Measurements from ENCODE around the gene UPK3B. TPM values are rescaled to one million over a fixed set of nuclear protein-coding genes. Genes with fewer than 3 reads are reported as not detected.
A peak's percentile ranks its signal among the peaks of the same experiment; 100 is the strongest.
"Not testable (repeated sequence)": the region's sequence is repeated elsewhere in the genome, so short reads cannot be mapped to it uniquely, and the experiment has no call there.

The UPK3B gene
- total RNA-seq, 2 experiments from 2014 or later = 1.2 to 1.4 TPM

GRCh38 chr7:76479628-76480027 lies 30.7 kb upstream of the UPK3B start:
- H3K36me3 ChIP-seq (ENCODE audit: insufficient read depth, low read length); H3K4me3 ChIP-seq (ENCODE audit: low read depth, low read length, poor library complexity, severe bottlenecking); H3K9me3 ChIP-seq (ENCODE audit: low read length); BruUV-seq (replicated peaks); intact Hi-C loops (cut with micrococcal nuclease; ENCODE audit: unreplicated experiment); CTCF ChIA-PET (ENCODE audit: unreplicated experiment); POLR2A ChIA-PET; H3K4me2 ChIP-seq (ENCODE audit: low read length); H3K4me1 ChIP-seq (ENCODE audit: insufficient read depth, low read length, poor library complexity, severe bottlenecking); H2AFZ ChIP-seq (ENCODE audit: low read length); H3K9me2 ChIP-seq (ENCODE audit: insufficient read depth, low read length); DNase-seq (ENCODE audit: low spot score); H3K79me2 ChIP-seq (ENCODE audit: insufficient read depth, low read depth, low read length); H4K20me1 ChIP-seq (ENCODE audit: insufficient read depth, low read length); H3K27ac ChIP-seq (ENCODE audit: low read depth, low read length, poor library complexity, severe bottlenecking): not testable (repeated sequence)

- H3K9me3 ChIP-seq (ENCODE audit: low read length); intact Hi-C loops (cut with micrococcal nuclease; ENCODE audit: unreplicated experiment); BruUV-seq (replicated peaks): not testable (repeated sequence)
These were observed 29.7 kb upstream of the UPK3B start for GRCh38 chr7:76480403-76481253.

GRCh38 chr7:76482660-76483059 lies 27.7 kb upstream of the UPK3B start:
- H3K4me1 ChIP-seq (ENCODE audit: insufficient read depth, low read length, poor library complexity, severe bottlenecking); H3K79me2 ChIP-seq (ENCODE audit: insufficient read depth, low read depth, low read length); intact Hi-C loops (cut with micrococcal nuclease; ENCODE audit: unreplicated experiment); H3K9me2 ChIP-seq (ENCODE audit: insufficient read depth, low read length); DNase-seq (ENCODE audit: low spot score); H3K27ac ChIP-seq (ENCODE audit: low read depth, low read length, poor library complexity, severe bottlenecking); H4K20me1 ChIP-seq (ENCODE audit: insufficient read depth, low read length); H3K4me3 ChIP-seq (ENCODE audit: low read depth, low read length, poor library complexity, severe bottlenecking); H2AFZ ChIP-seq (ENCODE audit: low read length); H3K9me3 ChIP-seq (ENCODE audit: low read length); H3K4me2 ChIP-seq (ENCODE audit: low read length); POLR2A ChIA-PET; H3K36me3 ChIP-seq (ENCODE audit: insufficient read depth, low read length); BruUV-seq (replicated peaks); CTCF ChIA-PET (ENCODE audit: unreplicated experiment): not testable (repeated sequence)

More at GRCh38 chr7:76480403-76481253, 29.7 kb upstream of the UPK3B start:
- H3K4me2 ChIP-seq (ENCODE audit: low read length); H3K4me3 ChIP-seq (ENCODE audit: low read depth, low read length, poor library complexity, severe bottlenecking); POLR2A ChIA-PET; H3K36me3 ChIP-seq (ENCODE audit: insufficient read depth, low read length); H3K79me2 ChIP-seq (ENCODE audit: insufficient read depth, low read depth, low read length); H3K4me1 ChIP-seq (ENCODE audit: insufficient read depth, low read length, poor library complexity, severe bottlenecking); H3K9me2 ChIP-seq (ENCODE audit: insufficient read depth, low read length); CTCF ChIA-PET (ENCODE audit: unreplicated experiment); H4K20me1 ChIP-seq (ENCODE audit: insufficient read depth, low read length); H2AFZ ChIP-seq (ENCODE audit: low read length); H3K27ac ChIP-seq (ENCODE audit: low read depth, low read length, poor library complexity, severe bottlenecking); DNase-seq (ENCODE audit: low spot score): not testable (repeated sequence)

GRCh38 chr7:76483081-76483480 lies 27.3 kb upstream of the UPK3B start:
- H3K36me3 ChIP-seq (ENCODE audit: insufficient read depth, low read length); H3K4me2 ChIP-seq (ENCODE audit: low read length); H3K4me3 ChIP-seq (ENCODE audit: low read depth, low read length, poor library complexity, severe bottlenecking); H3K9me2 ChIP-seq (ENCODE audit: insufficient read depth, low read length); H3K4me1 ChIP-seq (ENCODE audit: insufficient read depth, low read length, poor library complexity, severe bottlenecking); H3K79me2 ChIP-seq (ENCODE audit: insufficient read depth, low read depth, low read length); H3K27ac ChIP-seq (ENCODE audit: low read depth, low read length, poor library complexity, severe bottlenecking); H3K9me3 ChIP-seq (ENCODE audit: low read length); BruUV-seq (replicated peaks); DNase-seq (ENCODE audit: low spot score); H2AFZ ChIP-seq (ENCODE audit: low read length); CTCF ChIA-PET (ENCODE audit: unreplicated experiment); H4K20me1 ChIP-seq (ENCODE audit: insufficient read depth, low read length); intact Hi-C loops (cut with micrococcal nuclease; ENCODE audit: unreplicated experiment); POLR2A ChIA-PET: not testable (repeated sequence)

- DNase-seq (ENCODE audit: low spot score); H3K36me3 ChIP-seq (ENCODE audit: insufficient read depth, low read length); BruUV-seq (replicated peaks); H3K79me2 ChIP-seq (ENCODE audit: insufficient read depth, low read depth, low read length); CTCF ChIA-PET (ENCODE audit: unreplicated experiment); H3K9me2 ChIP-seq (ENCODE audit: insufficient read depth, low read length); H3K4me2 ChIP-seq (ENCODE audit: low read length); H3K9me3 ChIP-seq (ENCODE audit: low read length); intact Hi-C loops (cut with micrococcal nuclease; ENCODE audit: unreplicated experiment); H2AFZ ChIP-seq (ENCODE audit: low read length); H4K20me1 ChIP-seq (ENCODE audit: insufficient read depth, low read length); H3K4me1 ChIP-seq (ENCODE audit: insufficient read depth, low read length, poor library complexity, severe bottlenecking); POLR2A ChIA-PET; H3K27ac ChIP-seq (ENCODE audit: low read depth, low read length, poor library complexity, severe bottlenecking); H3K4me3 ChIP-seq (ENCODE audit: low read depth, low read length, poor library complexity, severe bottlenecking): not testable (repeated sequence)
These were observed 25.9 kb upstream of the UPK3B start for GRCh38 chr7:76484456-76484855.

- DNase-seq (ENCODE audit: low spot score); H2AFZ ChIP-seq (ENCODE audit: low read length); H3K79me2 ChIP-seq (ENCODE audit: insufficient read depth, low read depth, low read length); H3K4me3 ChIP-seq (ENCODE audit: low read depth, low read length, poor library complexity, severe bottlenecking); intact Hi-C loops (cut with micrococcal nuclease; ENCODE audit: unreplicated experiment); H3K36me3 ChIP-seq (ENCODE audit: insufficient read depth, low read length); H3K4me1 ChIP-seq (ENCODE audit: insufficient read depth, low read length, poor library complexity, severe bottlenecking); H3K4me2 ChIP-seq (ENCODE audit: low read length); H3K27ac ChIP-seq (ENCODE audit: low read depth, low read length, poor library complexity, severe bottlenecking); H3K9me2 ChIP-seq (ENCODE audit: insufficient read depth, low read length); H4K20me1 ChIP-seq (ENCODE audit: insufficient read depth, low read length); CTCF ChIA-PET (ENCODE audit: unreplicated experiment); H3K9me3 ChIP-seq (ENCODE audit: low read length); POLR2A ChIA-PET: not testable (repeated sequence)
- BruUV-seq (replicated peaks) = TSS peak; percentile 32
These were observed 24.3 kb upstream of the UPK3B start for GRCh38 chr7:76485822-76486610.

All from OCI-LY7 (cell line).